K562 (cell line): ENCODE data around the gene ATP6V1F. TPM values are rescaled to one million over a fixed set of nuclear protein-coding genes. Genes with fewer than 3 reads are reported as not detected.

ENCODE experiments used
- ATF4 ChIP-seq: fragments of 450-650 bp; formaldehyde crosslinking; IDR thresholded peaks from 2 replicates; pipeline ENCODE4 v1.4.0; 2022; ENCODE audit warnings: mild to moderate bottlenecking, moderate library complexity
- CHD1 ChIP-seq: fragments of 200-600 bp; sonication (generic); IDR thresholded peaks from one replicate; pipeline ENCODE4 v1.6.1; 2012; ENCODE audit warnings: mild to moderate bottlenecking, moderate library complexity, low read length, inconsistent platforms
- CREBBP ChIP-seq: IDR thresholded peaks from one replicate; pipeline ENCODE4 v1.6.1; 2012; ENCODE audit warnings: low read depth, mild to moderate bottlenecking, control low read depth, inconsistent platforms, low read length
- CTBP1 ChIP-seq: fragments of 450-650 bp; IDR thresholded peaks from 2 replicates; pipeline ENCODE4 v1.6.1; 2016; ENCODE audit warnings: borderline replicate concordance
- ESRRB ChIP-seq: fragments of 250-450 bp; sonication (Bioruptor Pico); IDR thresholded peaks from 2 replicates; pipeline ENCODE4 v1.5.0; 2020; ENCODE audit warnings: mild to moderate bottlenecking, moderate library complexity, borderline replicate concordance
- HOMEZ ChIP-seq: fragments of 250-450 bp; sonication (Bioruptor Pico); IDR thresholded peaks from 2 replicates; pipeline ENCODE4 v1.4.0; 2020; ENCODE audit warnings: mild to moderate bottlenecking, moderate library complexity
- ILK ChIP-seq: fragments of 450-650 bp; IDR thresholded peaks from 2 replicates; pipeline ENCODE4 v1.6.1; 2016; ENCODE audit warnings: missing genetic modification characterization, low read depth, mild to moderate bottlenecking, missing compliant biosample characterization, moderate library complexity, borderline replicate concordance
- PHTF2 ChIP-seq: fragments of 250-450 bp; sonication (Bioruptor Pico); IDR thresholded peaks from 2 replicates; pipeline ENCODE4 v1.5.0; 2021; ENCODE audit warnings: mild to moderate bottlenecking
- RBFOX2 ChIP-seq: fragments of 200-400 bp; formaldehyde crosslinking; IDR thresholded peaks from 2 replicates; pipeline ENCODE4 v1.6.1; 2017; ENCODE audit warnings: low read depth, mild to moderate bottlenecking, low read length, moderate library complexity
- RERE ChIP-seq: sonication (generic); formaldehyde crosslinking; IDR thresholded peaks from 2 replicates; pipeline ENCODE4 v1.8.0; 2023; ENCODE audit warnings: missing genetic modification reagents, mild to moderate bottlenecking, borderline replicate concordance
- ZNF431 ChIP-seq: sonication (generic); formaldehyde crosslinking; IDR thresholded peaks from 2 replicates; pipeline ENCODE4 v1.8.0; 2022; ENCODE audit warnings: mild to moderate bottlenecking, missing genetic modification reagents
- ZNF609 ChIP-seq: sonication (generic); formaldehyde crosslinking; IDR thresholded peaks from 2 replicates; pipeline ENCODE4 v1.8.1; 2023; ENCODE audit warnings: missing genetic modification reagents, mild to moderate bottlenecking, borderline replicate concordance
- polyA plus RNA-seq, 8 experiments: library from polyadenylated mRNA; depleted of rRNA in 4 of 8; stranded (reverse) in 5 of 8; unstranded in 3 of 8; fragments of >200 nt; fragmentation: Nextera tagmentation in 2 of 8; fragmentation: Illumina TruSeq in 1 of 8; extraction: Ambion mirVana in 2 of 8; extraction: Trizol in 1 of 8; gene quantifications; 2 replicates each; pipeline versions ENCODE4 v1.2.1 to v1.2.3, GENCODE V29; 2011 to 2014; ENCODE audit warnings: inconsistent platforms in 1 of 8, missing spikeins in 1 of 8
- total RNA-seq, 7 experiments: library from RNA; depleted of rRNA in 6 of 7; stranded (reverse); fragments of >200 nt in 6 of 7; fragmentation: Illumina TruSeq in 2 of 7; extraction: Trizol in 2 of 7; gene quantifications; 2 replicates each; pipeline versions ENCODE4 v1.2.1 to v1.2.3, GENCODE V29; 2011 to 2021; ENCODE audit warnings: low replicate concordance in 1 of 7

Gene ATP6V1F
- total and polyA plus RNA-seq, 9 of the 15 experiments (the other 6 are each of a cell fraction or from before 2014, with no cell fraction given): 206 to 1,123 (median 542) TPM

- TF ChIP-seq CREBBP: no peak
- 0 out of 2 replicates have a peak, but pooled peaks have one; percentile 24 for TF ChIP-seq HOMEZ
- TF ChIP-seq ESRRB (CRISPR knock-in tag): no peak
- 0 out of 2 replicates have a peak, but pooled peaks have one; percentile 81 for TF ChIP-seq RERE (CRISPR knock-in tag)
- TF ChIP-seq PHTF2 (CRISPR knock-in tag): no peak
- TF ChIP-seq ZNF609 (CRISPR knock-in tag): no peak
- TF ChIP-seq ATF4: peak; percentile 94
- peak; percentile 95 for TF ChIP-seq CTBP1
- TF ChIP-seq ILK: no peak
- peak; percentile 92 for TF ChIP-seq RBFOX2
- TF ChIP-seq CHD1: no peak
- no peak for TF ChIP-seq ZNF431 (CRISPR knock-in tag)
Observed at GRCh38 chr7:128827248-128827958, 35.3 kb upstream of the ATP6V1F start (continued).
